ENCODE data around the gene ASPM. TPM values are rescaled to one million over a fixed set of nuclear protein-coding genes. Genes with fewer than 3 reads are reported as not detected.

ASPM gene
- total and polyA plus RNA-seq, 9 of the 15 experiments (the other 6 are each of a cell fraction or from before 2014, with no cell fraction given): 22.7 to 84.4 (median 46.4) TPM

DNA sequence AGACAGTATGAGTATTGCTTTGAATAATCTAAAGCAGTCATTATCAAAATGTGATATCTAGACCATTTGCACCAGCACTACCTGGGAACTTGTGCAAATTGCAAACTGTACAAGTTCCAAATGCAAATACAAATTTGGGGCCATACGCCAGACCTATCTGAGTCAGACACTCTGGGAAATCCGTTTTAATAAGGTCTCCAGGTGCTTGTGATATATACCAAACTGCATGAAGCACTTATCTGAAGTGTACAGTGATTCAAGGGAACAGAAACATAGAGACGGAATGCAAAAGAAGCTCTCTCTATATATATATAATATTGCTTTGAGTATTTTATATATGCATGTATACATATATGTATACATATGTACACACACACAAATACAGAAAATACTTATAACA is 36.2 kb upstream of the ASPM start:
- Histone ChIP-seq H3K4me2 (ENCODE audit: insufficient read depth, low read length) (no peak overlapping the region), H3K27ac (ENCODE audit: extremely low read depth, low read depth, low read length) (no peak overlapping the region)
- no peak for TF ChIP-seq NR4A1 (CRISPR knock-in tag; IDR thresholded peaks at IDR 0.05)
- no peak for TF ChIP-seq NR4A1 (tag; IDR thresholded peaks at IDR 0.05)
- no peak for TF ChIP-seq ZNF212 (CRISPR knock-in tag; IDR thresholded peaks at IDR 0.05)
- TF ChIP-seq DMBX1 (CRISPR knock-in tag; IDR thresholded peaks at IDR 0.05; ENCODE audit: borderline replicate concordance): no peak
- TF ChIP-seq RREB1 (CRISPR knock-in tag; IDR thresholded peaks at IDR 0.05): no peak
- no peak for TF ChIP-seq RFX1 (IDR thresholded peaks at IDR 0.05)
- no peak for TF ChIP-seq ZNF518B (CRISPR knock-in tag; IDR thresholded peaks at IDR 0.05)
- no peak for TF ChIP-seq TRIM28 (IDR thresholded peaks at IDR 0.05)
- TF ChIP-seq JUND (IDR thresholded peaks at IDR 0.05; ENCODE audit: borderline replicate concordance, low read depth, low read length): no peak
- no peak for TF ChIP-seq JUND (tag; IDR thresholded peaks at IDR 0.05; ENCODE audit: borderline replicate concordance, low read depth, low read length)
- no peak for TF ChIP-seq PHTF2 (CRISPR knock-in tag; IDR thresholded peaks at IDR 0.05)
- no peak for TF ChIP-seq HDAC1 (IDR thresholded peaks at IDR 0.05)
- TF ChIP-seq TSC22D4 (tag; IDR thresholded peaks at IDR 0.05): no peak
- TF ChIP-seq ZKSCAN3 (CRISPR knock-in tag; IDR thresholded peaks at IDR 0.05): no peak
- no peak for TF ChIP-seq ZNF584 (CRISPR knock-in tag; IDR thresholded peaks at IDR 0.05; ENCODE audit: low read depth)
- no peak for TF ChIP-seq POLR3A (IDR thresholded peaks at IDR 0.05; ENCODE audit: borderline replicate concordance, extremely low read depth, insufficient read depth, insufficient read length)

More for the DNA sequence above, 36.2 kb upstream of the ASPM start:
- Histone ChIP-seq H3K4me3 (no peak overlapping the region), H3K79me2 (ENCODE audit: control insufficient read depth, insufficient read depth, low read length) (0 out of 3 replicates have a peak, but pooled peaks cover 2% of the 10 kb centered on the region), H3K27me3 (ENCODE audit: control insufficient read depth in 2 of 2, insufficient read depth in 2 of 2, low read length in 2 of 2) (no peaks in the 10 kb centered on the region), H3K36me3 (ENCODE audit: control insufficient read depth, insufficient read depth, low read length) (peaks cover 78% of the 10 kb centered on the region), H3K9me3 (replicated peaks; ENCODE audit: control insufficient read depth, insufficient read depth, low read depth, low read length) (no peaks in the 10 kb centered on the region), H3K9ac (ENCODE audit: insufficient read depth in 1 of 2, low read depth in 2 of 2, low read length in 2 of 2) (no peak overlapping the region), H3K9me1 (ENCODE audit: control insufficient read depth, insufficient read depth, low read length) (no peaks in the 10 kb centered on the region), H4K20me1 (replicated peaks; ENCODE audit: control insufficient read depth, insufficient read depth, low read length) (no peaks in the 10 kb centered on the region), H3K4me1 (replicated peaks in 1 of 2; ENCODE audit: control insufficient read depth in 2 of 2, insufficient read depth in 2 of 2, low read length in 2 of 2) (peaks cover 3 to 4% of the 10 kb centered on the region in 2 experiments; a peak in 2 of 5 replicates), H2AFZ (ENCODE audit: low read depth, low read length) (no peak overlapping the region)
- ChIA-PET CTCF (ENCODE audit: low intra/inter-chr PET ratio) (no interaction called here), POLR2A (no interaction called here)
- 64% methylated on average over 3 of the region's 3 CpGs for WGBS (ENCODE audit: insufficient coverage, low coverage, missing lambda C conversion rate)
- in situ Hi-C loops (cut with MboI): loop anchor here (10.0 kb wide), 1 partner anchor 172 kb away; no protein-coding TSS in a partner anchor
- DNase-seq (ENCODE audit: extremely low read depth in 1 of 4, low spot score in 3 of 4) (no peak), ATAC-seq (no peak), FAIRE-seq (no peak)
- BruUV-seq (replicated peaks): no TSS peak
- intact Hi-C loops (cut with micrococcal nuclease): loop anchor here (5.0 kb wide), 1 partner anchor 460 kb away; no protein-coding TSS in a partner anchor
